HCT116 (cell line): ENCODE measurements around the gene PRG2. TPM values are rescaled to one million over a fixed set of nuclear protein-coding genes. Genes with fewer than 3 reads are reported as not detected.

Experiments
- ATAC-seq: fragments of 200-7000 bp; cut with Tn5 transposase; 2 replicates; pipeline ENCODE4 v1.9.1; 2020; ENCODE audit warnings: mild to moderate bottlenecking, moderate library complexity
- BruUV-seq: library from RNA; stranded (reverse); fragments of 400-500 nt; replicated peaks from 2 replicates; lab custom pipeline; 2021; lab: Mats Ljungman, UMichigan
- CTCF ChIA-PET: fragments of 300-600 bp; sonication (Branson Sonifier 250); formaldehyde crosslinking; loops from one replicate; lab custom pipeline; 2021; ENCODE audit warnings: antibody characterized with exemption; lab: Charles Lee
- POLR2A ChIA-PET: fragments of 300-600, 350-600 bp; sonication (Branson Sonifier 250); formaldehyde crosslinking; loops from one replicate; lab custom pipeline; 2021; ENCODE audit warnings: antibody characterized with exemption; lab: Charles Lee
- RAD21 ChIA-PET, 2 experiments: fragments of 300-600 bp; sonication (Branson Sonifier 250); formaldehyde crosslinking; loops; one replicate each; lab custom pipeline; 2023; ENCODE audit warnings: low total read pairs in 2 of 2; ENCODE audit not compliant: uncharacterized antibody in 2 of 2, unreplicated experiment in 2 of 2, low non-redundant PET in 1 of 2; lab: Charles Lee
- DNase-seq: peaks from one replicate; pipeline ENCODE4 v3.0.0-alpha.2; 2010; ENCODE audit warnings: low read depth, low spot score
- H2AFZ ChIP-seq: fragments of 200-600 bp; shearing (Covaris generic), sonication (generic); 2 replicates; pipeline ENCODE4 v1.6.1; 2017; ENCODE audit warnings: low read depth, mixed run types, mixed read lengths, antibody characterized with exemption, low read length; ENCODE audit not compliant: poor library complexity, severe bottlenecking
- H3K27ac ChIP-seq: 2 replicates; pipeline ENCODE4 v1.5.1; 2012; ENCODE audit warnings: low read depth, low read length
- H3K27me3 ChIP-seq: fragments of 200-600 bp; sonication (generic); 2 replicates; pipeline ENCODE4 v1.6.1; 2016; ENCODE audit warnings: mixed run types, low read length, mixed read lengths; ENCODE audit not compliant: insufficient read depth
- H3K36me3 ChIP-seq, 2 experiments: fragments of 200-500 bp in 1 of 2; fragments of 200-600 bp in 1 of 2; sonication (Bioruptor generic) in 1 of 2; sonication (generic) in 1 of 2; 2 replicates each; pipeline versions ENCODE4 v1.5.1 to v1.6.1; 2014 to 2016; ENCODE audit warnings: low read length in 2 of 2, inconsistent platforms in 1 of 2, mixed read lengths in 1 of 2, mixed run types in 1 of 2; ENCODE audit not compliant: insufficient read depth in 2 of 2, control insufficient read depth in 1 of 2
- H3K4me1 ChIP-seq, 2 experiments: fragments of 200-600 bp in 1 of 2; sonication (generic) in 1 of 2; 2 replicates each; pipeline versions ENCODE4 v1.5.1 to v1.6.1; 2012 to 2017; ENCODE audit warnings: low read length in 2 of 2, inconsistent platforms in 1 of 2, mild to moderate bottlenecking in 1 of 2, mixed read lengths in 1 of 2, mixed run types in 1 of 2, moderate library complexity in 1 of 2; ENCODE audit not compliant: insufficient read depth in 2 of 2, control insufficient read depth in 1 of 2
- H3K4me2 ChIP-seq: fragments of 200-600 bp; sonication (generic); 2 replicates; pipeline ENCODE4 v1.6.1; 2017; ENCODE audit warnings: mixed run types, low read length, mixed read lengths
- H3K4me3 ChIP-seq, 2 experiments: fragments of 200-600 bp in 1 of 2; sonication (generic) in 1 of 2; replicated peaks in 1 of 2; 2 replicates each; pipeline ENCODE4 v1.5.1; 2011 to 2016; ENCODE audit warnings: low read length in 2 of 2, control low read depth in 1 of 2, low read depth in 1 of 2, mild to moderate bottlenecking in 1 of 2, mixed read lengths in 1 of 2, mixed run types in 1 of 2
- H3K79me2 ChIP-seq: fragments of 200-600 bp; sonication (generic); 2 replicates; pipeline ENCODE4 v1.6.1; 2017; ENCODE audit warnings: mild to moderate bottlenecking, mixed run types, low read length, moderate library complexity, mixed read lengths; ENCODE audit not compliant: insufficient read depth
- H3K9ac ChIP-seq: fragments of 200-600 bp; sonication (generic); 2 replicates; pipeline ENCODE4 v1.6.1; 2016; ENCODE audit warnings: low read length, mixed read lengths
- H3K9me2 ChIP-seq: fragments of 200-600 bp; sonication (generic), shearing (Covaris generic); 2 replicates; pipeline ENCODE4 v1.6.1; 2017; ENCODE audit warnings: mixed run types, mild to moderate bottlenecking, moderate library complexity; ENCODE audit not compliant: insufficient read depth
- H3K9me3 ChIP-seq, 2 experiments: fragments of 200-500 bp in 1 of 2; fragments of 200-600 bp in 1 of 2; sonication (Bioruptor generic) in 1 of 2; sonication (generic) in 1 of 2; 2 replicates each; pipeline ENCODE4 v1.6.1; 2014 to 2017; ENCODE audit warnings: low read length in 2 of 2, mixed read lengths in 2 of 2, inconsistent platforms in 1 of 2, low read depth in 1 of 2, mild to moderate bottlenecking in 1 of 2, mixed run types in 1 of 2, moderate library complexity in 1 of 2; ENCODE audit not compliant: control insufficient read depth in 1 of 2, insufficient read depth in 1 of 2
- H4K20me1 ChIP-seq: fragments of 200-600 bp; sonication (generic), shearing (Covaris generic); 2 replicates; pipeline ENCODE4 v1.6.1; 2017; ENCODE audit warnings: mixed run types, mild to moderate bottlenecking, moderate library complexity; ENCODE audit not compliant: insufficient read depth
- ATF3 ChIP-seq: IDR thresholded peaks from 2 replicates; pipeline ENCODE4 v1.6.1; 2012
- CBX3 ChIP-seq: IDR thresholded peaks from 2 replicates; pipeline ENCODE4 v1.6.1; 2012; ENCODE audit warnings: low read depth
- CEBPB ChIP-seq: IDR thresholded peaks from 2 replicates; pipeline ENCODE4 v1.6.1; 2012; ENCODE audit warnings: low read depth
- CTCF ChIP-seq, 3 experiments: fragments of 200-600 bp in 1 of 3; sonication (generic) in 1 of 3; IDR thresholded peaks in 2 of 3; conservative IDR thresholded peaks in 1 of 3; 2 replicates each; pipeline ENCODE4 v1.5.1; 2012 to 2017; ENCODE audit warnings: low read depth in 2 of 3, low read length in 2 of 3, antibody characterized with exemption in 1 of 3, borderline replicate concordance in 1 of 3, control low read depth in 1 of 3, mild to moderate bottlenecking in 1 of 3, mixed read lengths in 1 of 3, mixed run types in 1 of 3, moderate library complexity in 1 of 3; ENCODE audit not compliant: insufficient read depth in 1 of 3
- ELF1 ChIP-seq: IDR thresholded peaks from 2 replicates; pipeline ENCODE4 v1.6.1; 2012; ENCODE audit warnings: low read depth, borderline replicate concordance
- EZH2 ChIP-seq: fragments of 200-600 bp; sonication (generic); IDR thresholded peaks from 2 replicates; pipeline ENCODE4 v1.6.1; 2017; ENCODE audit warnings: antibody characterized with exemption, mixed run types
- EZH2phosphoT487 ChIP-seq: fragments of 200-600 bp; IDR thresholded peaks from 2 replicates; pipeline ENCODE4 v1.6.1; 2018; ENCODE audit warnings: antibody characterized with exemption, borderline replicate concordance
- JUND ChIP-seq: IDR thresholded peaks from 2 replicates; pipeline ENCODE4 v1.6.1; 2012
- MAX ChIP-seq: IDR thresholded peaks from 2 replicates; pipeline ENCODE4 v1.6.1; 2012
- RAD21 ChIP-seq: IDR thresholded peaks from 2 replicates; pipeline ENCODE4 v1.6.1; 2012; ENCODE audit warnings: low read depth, mild to moderate bottlenecking
- REST ChIP-seq: IDR thresholded peaks from 2 replicates; pipeline ENCODE4 v1.6.1; 2012; ENCODE audit warnings: low read depth
- SIN3A ChIP-seq: IDR thresholded peaks from 2 replicates; pipeline ENCODE4 v1.6.1; 2012; ENCODE audit warnings: low read depth
- SP1 ChIP-seq: IDR thresholded peaks from 2 replicates; pipeline ENCODE4 v1.6.1; 2012; ENCODE audit warnings: low read depth
- ZBTB33 ChIP-seq: IDR thresholded peaks from 2 replicates; pipeline ENCODE4 v1.6.1; 2011; ENCODE audit warnings: mild to moderate bottlenecking, low read length, moderate library complexity; ENCODE audit not compliant: insufficient replicate concordance; ENCODE audit errors: extremely low read depth
- intact Hi-C: fragments of 100-400 bp; cut with micrococcal nuclease; formaldehyde crosslinking; loops from 2 replicates; pipeline ENCODE4 v1.10.0; 2022
- total RNA-seq: library from RNA; stranded (reverse); gene quantifications from one replicate; pipeline ENCODE4 v1.2.1, GENCODE V29; 2021; ENCODE audit not compliant: unreplicated experiment

The PRG2 gene
- total RNA-seq, 1 experiment from 2014 or later, result 0.81 TPM

- no peak overlapping the region for H3K9ac ChIP-seq
- ATAC-seq (no peak), DNase-seq (no peak)
- no peak overlapping the region for H3K4me2 ChIP-seq
- no peaks in the 10 kb centered on the region for H3K36me3 ChIP-seq
- peaks cover 13% of the 10 kb centered on the region for H3K27me3 ChIP-seq
- H3K9me3 ChIP-seq, result no peaks in the 10 kb centered on the region
- no peaks in the 10 kb centered on the region for H3K79me2 ChIP-seq
- H3K4me1 ChIP-seq, result no peaks in the 10 kb centered on the region
- H3K4me3 ChIP-seq, result no peak overlapping the region
- intact Hi-C loops, result no loop called here
- H3K9me2 ChIP-seq, result no peaks in the 10 kb centered on the region
- RAD21 ChIA-PET, result no interaction called here
- CTCF ChIA-PET, result no interaction called here
- H4K20me1 ChIP-seq, result no peaks in the 10 kb centered on the region
- no TSS peak for BruUV-seq
- no peak for TF ChIP-seq EZH2phosphoT487
- TF ChIP-seq REST, result no peak
- no peak for TF ChIP-seq ATF3
- TF ChIP-seq CEBPB, result no peak
- TF ChIP-seq ELF1, result no peak
- TF ChIP-seq JUND, result no peak
- TF ChIP-seq CTCF (IDR thresholded peaks at IDR 0.05 in 2 of 3, conservative IDR thresholded peaks at IDR 0.05 in 1 of 3; ENCODE audit: borderline replicate concordance in 1 of 3, insufficient read depth in 1 of 3, low read depth in 2 of 3, low read length in 2 of 3), result no peak
- no peak for TF ChIP-seq ZBTB33
- TF ChIP-seq MAX, result no peak
- TF ChIP-seq SP1, result no peak
- no peak for TF ChIP-seq SIN3A
- TF ChIP-seq RAD21, result no peak
- no peak for TF ChIP-seq EZH2
- no peak for TF ChIP-seq CBX3
- POLR2A ChIA-PET, result no interaction called here
- H2AFZ ChIP-seq, result no peak overlapping the region
- no peak overlapping the region for H3K27ac ChIP-seq
Observed at GRCh38 chr11:57394203-57394965, 3.9 kb upstream of the PRG2 start.
